H1 (cell line): ENCODE results near the gene CNBD2. TPM values are rescaled to one million over a fixed set of nuclear protein-coding genes. Genes with fewer than 3 reads are reported as not detected.

Experiments used
- CTCF ChIA-PET: fragments of 300-600 bp; sonication (Branson Sonifier 250); formaldehyde crosslinking; loops from one replicate; lab custom pipeline; 2021; ENCODE audit not compliant: partially characterized antibody; lab: Charles Lee
- POLR2A ChIA-PET: fragments of 300-600 bp; sonication (Branson Sonifier 250); formaldehyde crosslinking; loops from one replicate; lab custom pipeline; 2021; ENCODE audit warnings: inconsistent platforms; ENCODE audit not compliant: partially characterized antibody; lab: Charles Lee
- DNase-seq, 2 experiments: peaks; one replicate each; pipeline versions ENCODE4 v3.0.0 to v3.0.0-alpha.2; 2010 to 2022; ENCODE audit warnings: low spot score in 2 of 2, low read depth in 1 of 2, mixed read lengths in 1 of 2
- FAIRE-seq: peaks from 2 replicates; lab custom pipeline; 2011; peaks lifted over from hg19 to GRCh38; lab: Jason Lieb, UNC
- H2AFZ ChIP-seq: 2 replicates; pipeline ENCODE4 v1.8.1; 2012; ENCODE audit warnings: low read length, inconsistent platforms
- H2AK5ac ChIP-seq: 2 replicates; pipeline ENCODE4 v1.6.1; 2013; ENCODE audit warnings: low read depth, low read length
- H2BK120ac ChIP-seq: replicated peaks from 2 replicates; pipeline ENCODE3; 2013; ENCODE audit warnings: low read depth, low read length, inconsistent platforms
- H2BK12ac ChIP-seq: 2 replicates; pipeline ENCODE4 v1.6.1; 2013; ENCODE audit warnings: low read depth, low read length
- H2BK15ac ChIP-seq: 2 replicates; pipeline ENCODE4 v1.6.1; 2013; ENCODE audit warnings: low read length
- H2BK20ac ChIP-seq: 2 replicates; pipeline ENCODE4 v1.6.1; 2013; ENCODE audit warnings: low read length
- H2BK5ac ChIP-seq: 2 replicates; pipeline ENCODE4 v1.6.1; 2013; ENCODE audit warnings: low read depth, low read length
- H3K14ac ChIP-seq: 2 replicates; pipeline ENCODE4 v1.6.1; 2013; ENCODE audit warnings: inconsistent platforms; ENCODE audit not compliant: insufficient read length
- H3K18ac ChIP-seq: 2 replicates; pipeline ENCODE4 v1.6.1; 2013; ENCODE audit warnings: low read length; ENCODE audit errors: extremely low read depth
- H3K23ac ChIP-seq: 2 replicates; pipeline ENCODE4 v1.6.1; 2013; ENCODE audit warnings: inconsistent platforms; ENCODE audit not compliant: insufficient read length
- H3K23me2 ChIP-seq: 2 replicates; pipeline ENCODE4 v1.6.1; 2013; ENCODE audit warnings: low read depth, low read length
- H3K27ac ChIP-seq: 2 replicates; pipeline ENCODE4 v1.6.1; 2011; ENCODE audit warnings: low read depth, low read length, inconsistent platforms
- H3K27me3 ChIP-seq, 4 experiments: replicated peaks in 1 of 4; 1 replicate in 1 of 4; 2 replicates in 3 of 4; pipeline versions ENCODE4 v1.6.1 to v1.8.1; 2011 to 2013; ENCODE audit warnings: low read length in 3 of 4, mild to moderate bottlenecking in 3 of 4, inconsistent platforms in 2 of 4, mixed read lengths in 2 of 4, moderate library complexity in 1 of 4; ENCODE audit not compliant: control insufficient read depth in 3 of 4, insufficient read depth in 3 of 4; ENCODE audit errors: extremely low read depth in 1 of 4
- H3K36me3 ChIP-seq, 4 experiments: 2 replicates each; pipeline versions ENCODE4 v1.6.1 to v1.8.1; 2011 to 2013; ENCODE audit warnings: mild to moderate bottlenecking in 4 of 4, low read length in 3 of 4, moderate library complexity in 2 of 4, control low read depth in 1 of 4, inconsistent platforms in 1 of 4; ENCODE audit not compliant: insufficient read depth in 4 of 4, control insufficient read depth in 2 of 4
- H3K4ac ChIP-seq: replicated peaks from 2 replicates; pipeline ENCODE3; 2013; ENCODE audit warnings: low read length, low read depth, mixed read lengths, inconsistent platforms; ENCODE audit not compliant: insufficient read length
- H3K4me1 ChIP-seq, 4 experiments: replicated peaks in 1 of 4; 1 replicate in 1 of 4; 2 replicates in 3 of 4; pipeline versions ENCODE4 v1.6.1 to v1.8.1; 2011 to 2013; ENCODE audit warnings: low read length in 3 of 4, inconsistent platforms in 2 of 4, mixed read lengths in 1 of 4; ENCODE audit not compliant: insufficient read depth in 4 of 4, control insufficient read depth in 3 of 4
- H3K4me2 ChIP-seq, 2 experiments: 2 replicates each; pipeline versions ENCODE4 v1.6.1 to v1.8.1; 2011 to 2013; ENCODE audit warnings: low read depth in 2 of 2, low read length in 2 of 2, control low read depth in 1 of 2, inconsistent platforms in 1 of 2, mild to moderate bottlenecking in 1 of 2; ENCODE audit not compliant: insufficient read depth in 1 of 2
- H3K4me3 ChIP-seq, 4 experiments: fragments of 200-600, 300-600 bp in 1 of 4; sonication (generic), shearing (Covaris generic), sonication (Bioruptor Twin) in 1 of 4; 2 replicates each; pipeline versions ENCODE4 v1.5.1 to v1.8.1; 2011 to 2016; ENCODE audit warnings: low read length in 4 of 4, low read depth in 3 of 4, control low read depth in 2 of 4, inconsistent platforms in 2 of 4, mild to moderate bottlenecking in 2 of 4, mixed read lengths in 1 of 4, moderate library complexity in 1 of 4; ENCODE audit not compliant: insufficient read depth in 2 of 4; ENCODE audit errors: extremely low read depth in 1 of 4
- H3K56ac ChIP-seq: replicated peaks from 2 replicates; pipeline ENCODE3; 2013; ENCODE audit warnings: low read depth, mild to moderate bottlenecking, mixed read lengths, low read length, inconsistent platforms; ENCODE audit not compliant: insufficient read length
- H3K79me1 ChIP-seq: 2 replicates; pipeline ENCODE4 v1.6.1; 2013; ENCODE audit warnings: low read depth, low read length, control low read depth
- H3K79me2 ChIP-seq, 2 experiments: 2 replicates each; pipeline versions ENCODE4 v1.6.1 to v1.8.1; 2012 to 2013; ENCODE audit warnings: low read length in 2 of 2, mild to moderate bottlenecking in 2 of 2, inconsistent platforms in 1 of 2; ENCODE audit not compliant: insufficient read depth in 2 of 2, control insufficient read depth in 1 of 2
- H3K9ac ChIP-seq, 4 experiments: replicated peaks in 1 of 4; 1 replicate in 1 of 4; 2 replicates in 3 of 4; pipeline versions ENCODE4 v1.6.1 to v1.8.1; 2011 to 2013; ENCODE audit warnings: low read depth in 3 of 4, low read length in 3 of 4, control low read depth in 2 of 4, mild to moderate bottlenecking in 2 of 4, moderate library complexity in 2 of 4, inconsistent platforms in 1 of 4; ENCODE audit errors: extremely low read depth in 1 of 4
- H3K9me3 ChIP-seq, 2 experiments: 2 replicates each; pipeline versions ENCODE4 v1.6.1 to v1.8.1; 2012 to 2013; ENCODE audit warnings: mild to moderate bottlenecking in 2 of 2, moderate library complexity in 2 of 2, control low read depth in 1 of 2, inconsistent platforms in 1 of 2, low read depth in 1 of 2, low read length in 1 of 2, mixed read lengths in 1 of 2; ENCODE audit not compliant: insufficient read depth in 2 of 2
- H4K20me1 ChIP-seq, 2 experiments: replicated peaks in 1 of 2; 2 replicates each; pipeline versions ENCODE3 to v1.8.1; 2011 to 2013; ENCODE audit warnings: inconsistent platforms in 2 of 2, low read length in 2 of 2, mild to moderate bottlenecking in 1 of 2; ENCODE audit not compliant: insufficient read depth in 2 of 2, control insufficient read depth in 1 of 2
- H4K5ac ChIP-seq: 2 replicates; pipeline ENCODE4 v1.6.1; 2013; ENCODE audit warnings: low read length, low read depth, mixed read lengths, inconsistent platforms; ENCODE audit not compliant: insufficient read length
- H4K8ac ChIP-seq: 2 replicates; pipeline ENCODE4 v1.8.0; 2013; ENCODE audit warnings: mild to moderate bottlenecking, moderate library complexity, low read length, inconsistent platforms; ENCODE audit not compliant: insufficient read depth; ENCODE audit errors: extremely low read depth
- H4K91ac ChIP-seq: replicated peaks from 2 replicates; pipeline ENCODE3; 2013; ENCODE audit warnings: low read length, mixed read lengths, inconsistent platforms; ENCODE audit not compliant: insufficient read length
- KDM4A ChIP-seq: IDR thresholded peaks from one replicate; pipeline ENCODE4 v1.7.1; 2012; ENCODE audit warnings: low read depth, mild to moderate bottlenecking, moderate library complexity, low read length, inconsistent platforms; ENCODE audit not compliant: severe bottlenecking
- TEAD4 ChIP-seq: IDR thresholded peaks from 2 replicates; pipeline ENCODE4 v1.6.1; 2012; ENCODE audit warnings: low read depth, low read length, inconsistent platforms, mixed read lengths
- WGBS, 2 experiments: shearing (Covaris generic) in 1 of 2; methylation state at CpG; one replicate each; pipeline versions ENCODE4 v1.1.6 to v1.1.7; 2013 to 2015; ENCODE audit warnings: low lambda C conversion rate in 2 of 2, mixed read lengths in 2 of 2, inconsistent platforms in 1 of 2, low coverage in 1 of 2, missing lambda C conversion rate in 1 of 2; ENCODE audit not compliant: insufficient replicate concordance in 2 of 2, insufficient coverage in 1 of 2, insufficient read length in 1 of 2; ENCODE audit errors: extremely low coverage in 1 of 2, missing lambda C conversion rate in 1 of 2; 5-methylcytosine and 5-hydroxymethylcytosine counted together
- polyA plus RNA-seq, 7 experiments: library from polyadenylated mRNA; depleted of rRNA in 3 of 7; stranded (reverse) in 5 of 7; unstranded in 2 of 7; fragments of >200 nt in 5 of 7; fragments of 200-250 nt in 2 of 7; gene quantifications; 1 replicate in 5 of 7; 2 replicates in 1 of 7; 4 replicates in 1 of 7; pipeline versions ENCODE4 v1.2.1 to v1.2.3, GENCODE V29; 2011 to 2013; ENCODE audit warnings: missing spikeins in 2 of 7, mixed read lengths in 2 of 7
- total RNA-seq: library from RNA; stranded (reverse); fragmentation: NEBNext Ultra II Directional; extraction: Animal tissue kit (Norgen Biotek cat#: 25700); gene quantifications from 2 replicates; pipeline ENCODE4 v1.2.1, GENCODE V29; 2021

CNBD2 gene
- total and polyA plus RNA-seq, 2 of the 8 experiments (the other 6 are each of a cell fraction or from before 2014, with no cell fraction given) = 2.6 to 4.5 TPM

DNA sequence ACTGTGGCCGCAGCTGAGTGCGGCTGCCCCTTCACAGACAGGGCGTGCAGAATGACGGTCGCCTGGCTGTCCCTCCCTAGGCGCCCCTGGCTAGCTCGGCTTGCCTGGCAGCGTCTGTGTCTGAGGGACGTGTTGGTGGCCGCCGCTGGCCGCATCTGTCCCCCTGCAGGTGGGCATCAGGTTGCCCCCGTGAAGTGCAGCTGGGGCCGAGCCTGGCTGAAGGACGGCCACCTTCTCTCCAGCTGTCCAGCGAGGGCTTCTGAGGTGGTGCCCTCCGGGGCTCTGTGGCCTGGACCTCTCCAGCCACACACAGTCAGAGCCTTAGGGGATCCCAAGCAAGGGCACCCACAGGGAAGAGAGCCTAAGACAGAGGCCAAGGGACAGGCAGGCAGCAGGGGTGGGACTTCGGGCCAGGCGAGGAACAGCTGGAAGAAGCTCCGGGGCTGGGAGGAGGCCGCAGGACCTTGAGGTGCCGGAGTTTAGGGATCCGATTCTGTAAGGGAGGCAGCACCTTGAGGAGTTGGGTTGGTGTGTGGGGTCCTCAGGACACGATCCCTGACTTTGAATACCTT, 97.1 kb downstream of the CNBD2 start:
- no peak overlapping the region for H2AK5ac ChIP-seq
- DNase-seq (no peak), FAIRE-seq (no peak)
- peaks cover 0 to 2% of the 10 kb centered on the region in 2 experiments; a peak in 1 of 4 replicates for H3K9me3 ChIP-seq
- no peak overlapping the region; the same call in 1 of the 2 replicates for H4K8ac ChIP-seq
- H3K36me3 ChIP-seq = no peaks in the 10 kb centered on the region
- H3K79me1 ChIP-seq = no peaks in the 10 kb centered on the region
- WGBS, 2 experiments = 51% methylated on average over 24 of the region's 24 CpGs; no CpG with 5 or more reads in 1 of the 2 experiments
- H2BK12ac ChIP-seq = no peak overlapping the region
- TF ChIP-seq TEAD4 (no peak), KDM4A (peak; percentile 7)
- H2AFZ ChIP-seq = peak overlapping the region; percentile 48; the same call in 1 of the 2 replicates
- no peak overlapping the region for H3K18ac ChIP-seq
- POLR2A ChIA-PET = interaction anchor here (0.9 to 1.9 kb wide), 6 partner anchors 9 to 50 kb away, joined by 3 to 16 read pairs (median 4); no protein-coding TSS in a partner anchor
- H3K27me3 ChIP-seq = peaks cover 2 to 24% (median 16%) of the 10 kb centered on the region in 4 experiments; a peak in 6 of 7 replicates
- peaks cover 0 to 1% of the 10 kb centered on the region in 2 experiments for H4K20me1 ChIP-seq
- no peak overlapping the region for H2BK20ac ChIP-seq
- no peak overlapping the region for H3K56ac ChIP-seq
- no peaks in the 10 kb centered on the region for H3K79me2 ChIP-seq
- H3K14ac ChIP-seq = no peak overlapping the region
- H3K4me1 ChIP-seq = peaks cover 0 to 17% (median 5%) of the 10 kb centered on the region in 4 experiments; a peak in 5 of 7 replicates
- peak overlapping the region; percentile 71 to 95 for H3K4me2 ChIP-seq
- H2BK120ac ChIP-seq = no peak overlapping the region
- CTCF ChIA-PET = interaction anchor here (0.6 to 2.7 kb wide), 10 partner anchors 9 to 103 kb away, joined by 3 to 12 read pairs (median 5); no protein-coding TSS in a partner anchor
- H3K23me2 ChIP-seq = peaks cover 9% of the 10 kb centered on the region; the same call in 1 of the 2 replicates
- no peak overlapping the region for H4K91ac ChIP-seq
- no peak overlapping the region for H4K5ac ChIP-seq
- no peak overlapping the region for H3K23ac ChIP-seq
- H3K9ac ChIP-seq = no peak overlapping the region; a peak in 1 of 7 replicates
- H3K27ac ChIP-seq = no peak overlapping the region
- H2BK15ac ChIP-seq = no peak overlapping the region
- H3K4ac ChIP-seq = no peak overlapping the region
- no peak overlapping the region for H2BK5ac ChIP-seq
- peak overlapping the region in 3 of 4 experiments; percentile 66 to 78 (median 70); a peak in 6 of 8 replicates for H3K4me3 ChIP-seq
